Liver (tissue), 9 donors: ENCODE data around the gene PPME1. TPM values are rescaled to one million over a fixed set of nuclear protein-coding genes. Genes with fewer than 3 reads are reported as not detected.

Source experiments
- DNase-seq: peaks from one replicate; pipeline ENCODE4 v3.0.0-alpha.2; 2017; ENCODE audit warnings: low spot score
- H3K27ac ChIP-seq, 2 donors: one replicate each; pipeline ENCODE4 v1.7.0; 2013; ENCODE audit warnings: inconsistent platforms in 2 of 2, low read length in 2 of 2, control low read depth in 1 of 2, low read depth in 1 of 2, mild to moderate bottlenecking in 1 of 2
- H3K27me3 ChIP-seq, 4 donors: one replicate each; pipeline versions ENCODE4 v1.6.1 to v1.7.0; 2013; ENCODE audit warnings: low read length in 3 of 4, inconsistent platforms in 1 of 4, mild to moderate bottlenecking in 1 of 4, moderate library complexity in 1 of 4; ENCODE audit not compliant: control insufficient read depth in 4 of 4, insufficient read depth in 4 of 4
- H3K36me3 ChIP-seq, 4 donors: one replicate each; pipeline versions ENCODE4 v1.6.1 to v1.7.0; 2013; ENCODE audit warnings: low read length in 3 of 4, mild to moderate bottlenecking in 3 of 4, low read depth in 1 of 4, moderate library complexity in 1 of 4; ENCODE audit not compliant: control insufficient read depth in 4 of 4, insufficient read depth in 3 of 4
- H3K4me1 ChIP-seq, 4 donors: one replicate each; pipeline versions ENCODE4 v1.6.1 to v1.7.0; 2013; ENCODE audit warnings: low read length in 3 of 4, mild to moderate bottlenecking in 3 of 4, moderate library complexity in 1 of 4; ENCODE audit not compliant: control insufficient read depth in 4 of 4, insufficient read depth in 4 of 4
- H3K4me3 ChIP-seq, 3 donors: one replicate each; pipeline versions ENCODE4 v1.6.1 to v1.7.0; 2013; ENCODE audit warnings: low read length in 3 of 3, control low read depth in 1 of 3, low read depth in 1 of 3, mild to moderate bottlenecking in 1 of 3
- H3K9ac ChIP-seq, 2 donors: one replicate each; pipeline ENCODE4 v1.7.0; 2013; ENCODE audit warnings: low read length in 2 of 2, mild to moderate bottlenecking in 2 of 2, moderate library complexity in 2 of 2, control low read depth in 1 of 2, low read depth in 1 of 2
- H3K9me3 ChIP-seq, 4 donors: one replicate each; pipeline versions ENCODE4 v1.6.1 to v1.7.0; 2013; ENCODE audit warnings: low read length in 3 of 4; ENCODE audit not compliant: control insufficient read depth in 4 of 4
- ATF3 ChIP-seq: IDR thresholded peaks from 2 replicates; pipeline ENCODE4 v1.6.1; 2016; ENCODE audit warnings: antibody characterized with exemption
- EGR1 ChIP-seq, 2 donors: IDR thresholded peaks; 2 replicates each; pipeline ENCODE4 v1.6.1; 2016 to 2018; ENCODE audit warnings: antibody characterized with exemption in 2 of 2, low read depth in 2 of 2
- FOXA1 ChIP-seq: IDR thresholded peaks from 2 replicates; pipeline ENCODE4 v1.6.1; 2016; ENCODE audit warnings: antibody characterized with exemption
- FOXA2 ChIP-seq: IDR thresholded peaks from 2 replicates; pipeline ENCODE4 v1.6.1; 2016; ENCODE audit warnings: antibody characterized with exemption
- GABPA ChIP-seq, 2 donors: IDR thresholded peaks in 1 of 2; conservative IDR thresholded peaks in 1 of 2; 2 replicates each; pipeline ENCODE4 v1.6.1; 2016; ENCODE audit warnings: antibody characterized with exemption in 2 of 2, mild to moderate bottlenecking in 1 of 2, moderate library complexity in 1 of 2
- HNF4A ChIP-seq, 2 donors: conservative IDR thresholded peaks; 2 replicates each; pipeline ENCODE4 v1.6.1; 2016; ENCODE audit warnings: antibody characterized with exemption in 2 of 2, mild to moderate bottlenecking in 2 of 2
- HNF4G ChIP-seq: IDR thresholded peaks from 2 replicates; pipeline ENCODE4 v1.6.1; 2016; ENCODE audit warnings: antibody characterized with exemption
- JUND ChIP-seq, 2 donors: IDR thresholded peaks; 2 replicates each; pipeline ENCODE4 v1.6.1; 2016; ENCODE audit warnings: antibody characterized with exemption in 2 of 2
- MAX ChIP-seq: IDR thresholded peaks from 2 replicates; pipeline ENCODE4 v1.6.1; 2016; ENCODE audit warnings: antibody characterized with exemption
- NR2F2 ChIP-seq: IDR thresholded peaks from 2 replicates; pipeline ENCODE4 v1.6.1; 2016; ENCODE audit warnings: antibody characterized with exemption
- RAD21 ChIP-seq, 2 donors: IDR thresholded peaks; 2 replicates each; pipeline ENCODE4 v1.6.1; 2016; ENCODE audit warnings: antibody characterized with exemption in 2 of 2, mild to moderate bottlenecking in 2 of 2
- REST ChIP-seq: IDR thresholded peaks from 2 replicates; pipeline ENCODE4 v1.6.1; 2016; ENCODE audit warnings: antibody characterized with exemption, mild to moderate bottlenecking
- RXRA ChIP-seq, 2 donors: IDR thresholded peaks; 2 replicates each; pipeline ENCODE4 v1.6.1; 2017 to 2018; ENCODE audit warnings: antibody characterized with exemption in 2 of 2, mild to moderate bottlenecking in 1 of 2
- SP1 ChIP-seq: IDR thresholded peaks from 2 replicates; pipeline ENCODE4 v1.6.1; 2018; ENCODE audit warnings: antibody characterized with exemption, mild to moderate bottlenecking
- TAF1 ChIP-seq: conservative IDR thresholded peaks from 2 replicates; pipeline ENCODE4 v1.6.1; 2016; ENCODE audit warnings: antibody characterized with exemption, mild to moderate bottlenecking
- YY1 ChIP-seq: IDR thresholded peaks from 2 replicates; pipeline ENCODE4 v1.6.1; 2016; ENCODE audit warnings: antibody characterized with exemption, mild to moderate bottlenecking
- ZBTB33 ChIP-seq: IDR thresholded peaks from 2 replicates; pipeline ENCODE4 v1.6.1; 2016; ENCODE audit warnings: antibody characterized with exemption
- whole genome bisulfite sequencing: extraction: QIAGEN DNeasy Blood & Tissue Kit; methylation state at CpG from one replicate; pipeline ENCODE4 v1.1.7; 2013; 5-methylcytosine and 5-hydroxymethylcytosine counted together
- polyA plus RNA-seq, 2 donors: library from polyadenylated mRNA; stranded (reverse) in 1 of 2; unstranded in 1 of 2; fragments of 200-250 nt in 1 of 2; fragments of >200 nt in 1 of 2; fragmentation: Nextera tagmentation in 1 of 2; extraction: Ambion mirVana in 1 of 2; gene quantifications; one replicate each; pipeline versions ENCODE4 v1.2.1 to v1.2.3, GENCODE V29; 2013 to 2015
- total RNA-seq, 2 donors: library from RNA; depleted of rRNA; stranded (reverse); fragments of >200 nt; gene quantifications; one replicate each; pipeline ENCODE4 v1.2.3, GENCODE V29; 2014
- TF ChIP-seq, protein P1 (sequence below): fragments of 150-350 bp; IDR thresholded peaks from 2 replicates; pipeline ENCODE4 v1.5.1; 2017; ENCODE audit warnings: improper control_type of control experiment, low read depth, low read length; ENCODE audit not compliant: missing input control
- donor health status: healthy.
- donor health status: healthy.
- donor health status: healthy.
- donor health status: healthy.
- donor health status: healthy.

PPME1 gene
- total RNA-seq (10 to 100 TPM; 14.7 to 47.4 TPM), polyA plus RNA-seq (10 to 100 TPM in 1 of 2 donors, 1 to 10 TPM in 1; 9.1 to 12.4 TPM)

GRCh38 chr11:74170694-74171629, at the start of gene PPME1, which contains the start of gene C2CD3:
PPME1 (plus strand) TSS chr11:74171289; CDS start chr11:74171422, 133 bp downstream.
C2CD3 (minus strand) TSS chr11:74171002; CDS start chr11:74170792, 210 bp downstream.
- H3K9ac ChIP-seq, result peak within 1 kb of the TSS; percentile 85 to 92
- under 1% methylated on average over 68 of the region's 68 CpGs for WGBS
- peaks cover 1 to 15% (median 7%) of the 10 kb centered on the region in 4 donors for H3K36me3 ChIP-seq
- H3K27ac ChIP-seq, result peak within 1 kb of the TSS; percentile 88 to 92
- peak; percentile 97 for TF ChIP-seq YY1
- TF ChIP-seq, protein P1, sequence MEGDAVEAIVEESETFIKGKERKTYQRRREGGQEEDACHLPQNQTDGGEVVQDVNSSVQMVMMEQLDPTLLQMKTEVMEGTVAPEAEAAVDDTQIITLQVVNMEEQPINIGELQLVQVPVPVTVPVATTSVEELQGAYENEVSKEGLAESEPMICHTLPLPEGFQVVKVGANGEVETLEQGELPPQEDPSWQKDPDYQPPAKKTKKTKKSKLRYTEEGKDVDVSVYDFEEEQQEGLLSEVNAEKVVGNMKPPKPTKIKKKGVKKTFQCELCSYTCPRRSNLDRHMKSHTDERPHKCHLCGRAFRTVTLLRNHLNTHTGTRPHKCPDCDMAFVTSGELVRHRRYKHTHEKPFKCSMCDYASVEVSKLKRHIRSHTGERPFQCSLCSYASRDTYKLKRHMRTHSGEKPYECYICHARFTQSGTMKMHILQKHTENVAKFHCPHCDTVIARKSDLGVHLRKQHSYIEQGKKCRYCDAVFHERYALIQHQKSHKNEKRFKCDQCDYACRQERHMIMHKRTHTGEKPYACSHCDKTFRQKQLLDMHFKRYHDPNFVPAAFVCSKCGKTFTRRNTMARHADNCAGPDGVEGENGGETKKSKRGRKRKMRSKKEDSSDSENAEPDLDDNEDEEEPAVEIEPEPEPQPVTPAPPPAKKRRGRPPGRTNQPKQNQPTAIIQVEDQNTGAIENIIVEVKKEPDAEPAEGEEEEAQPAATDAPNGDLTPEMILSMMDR, result no peak
- peak; percentile 78 for TF ChIP-seq JUND (IDR thresholded peaks at IDR 0.05)
- peak; percentile 95 for TF ChIP-seq SP1
- TF ChIP-seq RAD21 (IDR thresholded peaks at IDR 0.05), result peak; percentile 47 to 49
- peak; percentile 99 to 100 for TF ChIP-seq RXRA (IDR thresholded peaks at IDR 0.05)
- peak; percentile 81 to 83 for TF ChIP-seq HNF4A (conservative IDR thresholded peaks at IDR 0.05)
- peak; percentile 95 to 97 for TF ChIP-seq EGR1 (IDR thresholded peaks at IDR 0.05; ENCODE audit: low read depth in 2 of 2)
- TF ChIP-seq TAF1, result peak; percentile 77
- TF ChIP-seq REST, result peak; percentile 92
- peak; percentile 26 for TF ChIP-seq FOXA2
- TF ChIP-seq GABPA (IDR thresholded peaks at IDR 0.05 in 1 of 2, conservative IDR thresholded peaks at IDR 0.05 in 1 of 2), result peak; percentile 95 to 99
- TF ChIP-seq NR2F2, result peak; percentile 79
- TF ChIP-seq ZBTB33, result peak; percentile 93
- no peak for TF ChIP-seq FOXA1
- peak; percentile 43 for TF ChIP-seq ATF3
- peak; percentile 93 for TF ChIP-seq MAX
- peak; percentile 44 for TF ChIP-seq HNF4G
- H3K4me1 ChIP-seq, result peaks cover 5 to 22% (median 16%) of the 10 kb centered on the region in 4 donors
- H3K27me3 ChIP-seq, result no peaks in the 10 kb centered on the region
- H3K4me3 ChIP-seq, result peak within 1 kb of the TSS; percentile 71 to 96 (median 94)
- H3K9me3 ChIP-seq, result no peaks in the 10 kb centered on the region
- peak; percentile 98 for DNase-seq
